HG02610 (cell line): ENCODE data around the gene MUC20.
"Not testable (repeated sequence)": the region's sequence is repeated elsewhere in the genome, so short reads cannot be mapped to it uniquely, and the experiment has no call there.

Experiments used
- ATAC-seq: cut with Tn5 transposase; IDR thresholded peaks from one replicate; pipeline ENCODE4 v1.9.1; 2021; ENCODE audit warnings: mild to moderate bottlenecking, moderate library complexity; ENCODE audit not compliant: unreplicated experiment

MUC20 gene

DNA sequence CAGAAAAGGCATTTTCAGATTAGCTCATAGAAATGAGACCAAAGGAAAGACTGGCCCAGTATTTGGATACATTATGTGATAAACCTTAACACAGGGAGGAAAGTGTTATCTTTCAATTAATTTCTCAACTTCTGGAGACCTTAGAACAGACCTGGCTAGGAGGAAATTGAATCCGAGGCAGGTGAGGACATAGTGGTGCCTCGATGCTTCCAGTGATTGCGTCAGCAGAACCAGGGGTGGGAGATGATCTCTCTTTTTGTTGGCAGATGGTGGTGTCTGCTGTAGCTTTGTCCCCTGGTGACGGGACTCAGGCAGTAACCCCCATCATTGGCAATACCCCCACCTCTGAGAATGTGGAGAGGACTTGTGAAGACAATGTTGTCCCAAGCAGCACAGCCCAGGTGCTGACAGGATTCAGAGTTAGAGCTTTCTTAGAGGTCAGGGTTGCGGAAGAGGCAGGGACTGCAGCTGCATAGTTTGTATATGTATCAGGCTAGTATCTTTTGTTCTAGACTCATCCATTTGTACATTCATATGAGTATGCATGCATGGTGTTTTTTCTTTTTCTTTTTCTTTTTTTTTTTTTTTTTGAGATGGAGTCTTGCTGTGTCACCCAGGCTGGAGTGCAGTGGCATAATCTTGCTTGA lies 27.9 kb upstream of the MUC20 start:
- ATAC-seq: no peak

DNA sequence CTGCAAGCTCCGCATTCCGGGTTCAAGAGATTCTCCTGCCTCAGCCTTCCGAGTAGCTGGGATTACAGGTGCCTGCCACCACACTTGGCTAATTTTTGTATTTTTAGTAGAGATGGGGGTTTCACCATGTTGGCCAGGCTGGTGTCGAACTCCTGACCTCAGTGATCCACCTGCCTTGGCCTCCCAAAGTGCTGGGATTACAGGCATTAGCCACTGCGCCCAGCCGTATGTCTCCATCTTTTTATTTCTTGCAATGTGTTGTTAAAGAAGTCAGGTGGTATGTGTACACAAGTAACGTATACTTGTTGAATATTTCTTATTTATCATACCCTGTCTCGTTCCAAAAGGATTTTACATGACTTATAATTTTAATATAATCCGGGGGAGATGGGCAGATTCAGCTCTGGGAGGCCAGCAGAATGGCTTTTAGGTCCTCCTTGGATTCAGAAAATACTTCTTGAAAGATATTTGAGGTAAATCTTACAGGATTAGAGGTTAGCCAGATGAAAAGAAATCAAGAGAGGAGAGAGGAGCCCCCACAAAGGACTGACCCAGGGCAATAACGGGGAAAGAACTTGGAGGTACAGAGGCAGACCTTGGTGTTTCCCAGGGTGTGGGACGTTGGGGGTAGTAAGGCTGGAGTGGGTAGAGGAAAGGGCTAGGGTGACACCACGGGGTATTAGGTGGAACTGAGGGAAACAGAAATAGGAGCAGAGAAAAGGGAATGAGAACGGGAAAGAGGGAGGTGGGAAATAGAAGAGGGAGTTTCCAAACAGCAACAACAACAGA lies 27.2 kb upstream of the MUC20 start:
- ATAC-seq: no peak

- not testable (repeated sequence) for ATAC-seq
Measured at GRCh38 chr3:195694217-195695076, 26.3 kb upstream of the MUC20 start.

DNA sequence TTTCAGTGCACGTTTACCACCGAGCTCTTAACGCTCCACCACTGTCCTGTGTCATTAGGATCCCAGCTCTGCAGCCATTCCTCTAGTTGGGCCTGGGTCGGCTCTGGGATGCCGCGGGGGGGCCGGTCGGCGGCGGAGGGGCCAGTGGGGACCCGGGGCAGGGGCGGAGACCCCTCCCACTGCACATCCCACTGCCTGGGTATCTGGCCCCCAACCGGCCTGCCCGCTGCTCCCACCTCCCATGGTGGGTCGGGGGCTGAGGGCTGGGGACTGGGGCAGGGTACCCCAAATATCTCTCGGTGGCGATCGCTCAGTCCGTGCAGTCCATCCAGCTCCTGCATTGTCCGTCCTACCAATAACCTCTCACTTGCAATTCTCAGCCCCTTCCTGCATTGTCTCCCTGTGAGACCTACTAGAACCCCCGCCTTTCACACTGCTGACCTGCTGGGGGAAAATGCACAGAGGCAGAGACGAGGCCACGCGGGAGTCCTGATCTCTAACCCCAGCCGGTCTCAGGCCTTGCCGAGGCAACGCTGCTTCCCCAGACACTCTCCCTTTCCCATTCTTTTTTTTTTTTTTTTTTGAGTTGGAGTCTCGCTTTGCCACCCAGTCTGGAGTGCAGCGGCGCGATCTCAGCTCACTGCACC lies 24.0 kb upstream of the MUC20 start:
- ATAC-seq: no peak

- no peak for ATAC-seq
Measured at GRCh38 chr3:195697582-195698324, 23.0 kb upstream of the MUC20 start.

DNA sequence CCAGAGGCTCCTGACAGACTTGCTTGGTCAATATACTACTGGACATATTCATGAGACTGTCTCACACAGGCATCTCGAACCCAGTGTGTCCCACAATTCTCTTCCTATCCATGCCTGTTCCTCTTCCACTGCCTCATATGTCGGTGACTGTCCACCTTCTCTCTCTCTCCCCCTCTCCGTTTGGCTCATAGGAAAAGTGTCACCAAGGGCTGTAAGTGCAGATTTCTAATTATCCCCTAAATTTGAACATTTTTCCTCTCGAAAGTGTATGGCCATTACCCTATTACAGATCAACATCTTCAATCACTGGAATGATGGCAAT lies 22.5 kb upstream of the MUC20 start:
- no peak for ATAC-seq

DNA sequence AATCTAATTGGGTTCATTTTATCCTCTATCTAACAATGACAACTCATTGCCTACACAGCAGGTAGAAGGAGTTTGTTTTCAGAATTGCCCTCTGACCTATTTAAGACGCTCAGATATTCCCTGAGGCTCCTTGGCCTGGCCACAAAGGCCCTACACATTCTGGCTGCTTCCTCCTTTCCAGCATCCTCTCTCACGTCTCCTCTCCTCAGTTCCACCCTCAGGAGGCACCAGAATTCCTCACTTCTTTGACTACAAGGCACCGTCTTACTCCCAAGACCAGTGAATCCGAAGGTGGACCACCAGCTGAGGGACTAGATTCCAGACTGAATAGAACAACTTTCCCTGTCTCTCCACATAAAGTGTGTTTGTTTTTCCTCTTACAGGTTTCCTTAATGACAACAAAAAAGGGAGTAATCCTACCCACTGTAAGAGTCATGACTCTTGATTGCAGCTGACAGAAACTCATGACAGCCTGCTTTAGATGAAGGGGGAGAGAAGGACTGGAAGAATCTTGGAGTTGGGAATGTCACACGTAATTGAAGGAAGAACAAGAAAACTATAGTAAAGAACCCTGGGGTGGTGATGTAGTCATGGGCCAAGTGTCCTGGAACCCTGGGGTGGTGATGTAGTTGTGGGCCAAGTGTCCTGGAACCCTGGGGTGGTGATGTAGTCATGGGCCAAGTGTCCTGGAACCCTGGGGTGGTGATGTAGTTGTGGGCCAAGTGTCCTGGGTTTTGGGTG lies 22.0 kb upstream of the MUC20 start:
- ATAC-seq: no peak

DNA sequence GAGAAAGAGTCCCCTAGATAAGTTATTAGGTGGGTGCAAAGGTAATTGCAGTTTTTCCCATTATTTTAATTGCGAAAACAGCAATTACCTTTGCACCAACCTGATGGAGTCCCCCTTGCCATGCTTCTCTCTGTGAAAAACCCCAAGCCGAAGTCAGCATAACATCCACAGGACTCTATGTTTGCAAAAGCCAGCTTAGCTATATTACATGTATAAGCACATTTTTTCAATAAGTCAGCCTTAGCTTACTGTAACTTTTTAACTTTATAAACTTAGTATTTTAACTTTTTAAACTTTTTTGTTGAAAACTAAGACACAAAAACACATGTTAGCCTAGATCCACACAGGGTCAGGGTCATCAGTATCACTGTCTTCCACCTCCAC lies 21.4 kb upstream of the MUC20 start:
- no peak for ATAC-seq

GRCh38 chr3:195699860-195700259 lies 20.9 kb upstream of the MUC20 start:
- no peak for ATAC-seq

GRCh38 chr3:195700319-195700718 lies 20.5 kb upstream of the MUC20 start:
- ATAC-seq: no peak

DNA sequence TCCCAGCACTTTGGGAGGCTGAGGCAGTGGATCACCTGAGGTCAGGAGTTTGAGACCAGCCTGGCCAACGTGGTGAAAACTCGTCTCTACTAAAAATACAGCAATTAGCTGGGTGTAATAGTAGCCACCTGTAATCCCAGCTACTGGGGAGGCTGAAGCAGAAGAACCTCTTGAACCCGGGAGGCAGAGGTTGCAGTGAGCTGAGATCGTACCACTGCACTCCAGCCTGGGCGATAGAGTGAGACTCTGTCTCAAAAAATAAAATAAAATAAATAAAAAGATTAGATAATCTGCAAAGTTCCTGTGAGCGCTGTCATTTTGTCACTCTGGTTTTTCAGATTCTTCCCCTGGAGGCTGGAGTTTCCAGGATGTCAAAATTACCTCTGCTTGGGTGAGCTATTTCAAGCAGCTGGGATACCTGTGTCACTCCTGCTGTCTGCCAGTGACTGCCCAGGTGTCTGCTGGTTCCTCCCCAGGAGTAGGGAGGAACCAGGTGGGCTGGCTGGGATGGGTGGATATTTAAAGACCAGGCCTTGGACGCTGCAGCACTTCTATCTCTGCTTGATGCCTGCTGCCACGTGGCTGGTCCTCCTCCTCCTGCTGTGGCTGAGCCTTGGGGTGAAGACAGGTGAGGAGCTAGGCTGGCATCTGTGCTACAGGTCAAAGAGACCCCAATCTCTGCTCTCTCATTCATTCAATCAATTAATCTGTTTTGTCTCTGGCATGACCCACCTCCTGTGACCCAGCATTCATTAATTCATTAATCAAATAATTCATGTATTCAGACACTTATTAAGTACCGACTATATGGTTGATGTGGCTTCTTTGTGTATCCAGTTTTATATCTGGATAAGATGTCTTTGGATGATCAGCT lies 19.5 kb upstream of the MUC20 start:
- no peak for ATAC-seq

- no peak for ATAC-seq
Measured at GRCh38 chr3:195703776-195704175, 17.0 kb upstream of the MUC20 start.

DNA sequence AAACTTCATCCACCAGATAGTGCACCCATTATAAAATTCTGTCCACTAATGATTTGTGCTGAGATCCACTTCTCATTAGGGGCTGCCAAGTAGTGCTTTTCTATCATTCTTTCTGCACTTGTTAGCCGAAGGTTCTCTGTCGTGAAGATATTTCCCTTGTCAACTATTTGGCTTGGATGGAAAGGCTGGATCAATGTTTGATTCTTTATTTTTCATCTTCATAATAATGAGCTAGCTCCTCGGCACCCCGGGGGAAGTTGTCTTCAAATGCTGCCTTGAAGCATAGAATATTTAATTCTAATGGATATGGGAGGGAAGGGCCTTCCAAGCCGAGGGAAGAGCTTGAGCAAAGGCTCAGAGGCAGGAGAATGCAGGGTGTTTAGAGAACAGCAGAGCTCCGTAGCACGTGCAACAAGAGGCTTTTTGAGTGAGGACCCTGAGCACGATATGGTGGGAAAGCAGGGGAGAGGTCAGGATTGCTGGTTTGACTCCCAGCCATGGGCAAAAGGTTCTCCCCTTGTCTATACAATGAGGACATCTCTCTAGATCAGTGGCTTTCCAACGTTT lies 16.3 kb upstream of the MUC20 start:
- no peak for ATAC-seq

DNA sequence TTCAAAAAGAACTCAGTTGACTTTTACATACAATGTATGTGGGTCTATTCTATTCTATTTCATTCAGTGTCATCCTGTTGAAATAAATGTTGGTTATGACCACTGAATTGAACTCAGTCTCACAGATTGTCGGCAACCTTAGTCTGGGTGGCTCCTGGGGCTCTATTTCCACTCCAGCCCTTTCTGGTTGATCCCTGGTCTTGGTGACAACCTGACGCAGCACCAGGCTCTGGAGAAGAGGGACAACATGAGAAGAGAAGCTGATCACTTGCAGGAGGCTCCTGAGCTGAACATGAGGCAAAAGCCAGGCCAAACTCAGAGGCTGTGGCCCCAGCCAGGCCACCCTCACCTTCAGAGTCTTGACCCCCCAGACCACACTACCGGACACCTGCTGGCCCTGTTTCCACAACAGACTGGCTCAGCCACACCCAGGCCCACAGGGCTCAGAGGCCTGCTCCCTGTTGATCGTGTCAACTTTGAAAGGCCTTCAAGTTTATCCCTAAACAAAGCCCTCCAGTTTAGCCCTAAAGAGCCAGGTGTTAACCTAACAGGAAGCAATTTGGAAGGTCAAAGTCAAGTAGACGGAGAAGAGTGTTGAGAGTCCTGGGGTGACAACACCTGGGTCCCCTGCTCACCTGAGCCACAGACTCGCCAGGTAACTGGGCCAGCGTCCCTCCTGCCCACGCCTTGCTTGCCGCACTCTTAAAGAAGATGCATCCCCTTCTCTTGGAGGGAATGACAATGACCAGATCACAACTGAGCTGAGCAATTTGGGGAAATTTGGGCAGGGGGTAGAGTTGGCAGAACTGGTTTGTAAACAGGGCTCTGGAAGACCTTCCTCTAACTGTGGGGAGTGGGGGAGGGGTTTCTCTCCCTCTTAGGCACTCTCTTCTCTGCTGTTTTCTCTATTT lies 15.4 kb upstream of the MUC20 start:
- no peak for ATAC-seq

DNA sequence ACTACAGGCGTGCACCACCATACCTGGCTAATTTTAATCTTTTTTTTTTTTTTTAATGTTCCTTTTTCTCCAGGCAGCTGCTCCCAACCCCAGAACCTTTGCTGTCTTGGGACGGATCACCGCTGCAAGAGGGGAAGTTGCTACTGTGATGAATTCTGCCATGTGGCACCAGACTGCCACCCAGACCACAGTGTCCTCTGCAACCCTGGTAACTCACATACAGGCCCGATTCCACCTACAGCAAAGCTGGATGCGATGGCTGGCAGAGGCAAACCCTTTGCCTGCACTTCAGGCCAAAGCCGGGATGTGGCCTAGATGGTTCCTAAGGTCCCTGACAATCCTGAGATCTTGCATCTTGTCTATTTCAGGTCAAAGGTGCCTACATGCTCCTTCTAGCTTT lies 12.7 kb upstream of the MUC20 start:
- ATAC-seq: no peak

GRCh38 chr3:195708626-195709481 lies 11.9 kb upstream of the MUC20 start:
- ATAC-seq: no peak

DNA sequence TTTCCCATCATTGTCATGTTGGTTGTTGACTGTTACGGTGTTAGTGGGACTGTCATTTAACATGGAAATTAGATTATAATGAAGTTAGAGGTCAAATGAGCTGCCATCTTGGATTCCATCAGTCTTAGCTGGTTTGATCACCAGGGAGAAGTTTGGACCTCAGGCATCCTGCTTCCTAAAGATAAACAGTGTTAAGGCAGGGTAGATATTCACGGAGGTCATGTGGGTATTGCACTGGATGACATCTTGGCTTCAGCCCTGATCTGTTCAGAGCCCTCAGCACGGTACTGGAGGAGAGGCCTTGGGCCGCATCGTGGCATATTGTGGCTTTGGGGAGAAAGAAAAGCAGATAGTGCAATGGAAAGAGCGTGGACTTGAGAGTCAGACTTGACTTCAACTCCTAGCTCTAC lies 11.1 kb upstream of the MUC20 start:
- ATAC-seq: no peak
